T-helper 2 cell (primary cell): Measurements from ENCODE around the gene KCNQ1.
A peak's percentile ranks its signal among the peaks of the same experiment; 100 is the strongest.

Source experiments
- DNase-seq, 5 experiments: peaks; one replicate each; pipeline versions ENCODE4 v3.0.0 to v3.0.0-alpha.2; 2012 to 2022

The KCNQ1 gene

GRCh38 chr11:2800655-2801531 lies 356.1 kb downstream of the KCNQ1 start:
- DNase-seq, result no peak

- DNase-seq, result peak in 2 of 5 experiments; percentile 1 to 2
These were observed 357.0 kb downstream of the KCNQ1 start for GRCh38 chr11:2801711-2802388.

- peak in 2 of 5 experiments; percentile 2 to 4 for DNase-seq
These were observed 357.8 kb downstream of the KCNQ1 start for GRCh38 chr11:2802389-2803185.

- DNase-seq, result peak in 2 of 5 experiments; percentile 2 to 5
These were observed 358.6 kb downstream of the KCNQ1 start for GRCh38 chr11:2803186-2804091.

GRCh38 chr11:2804189-2804588 lies 359.4 kb downstream of the KCNQ1 start:
- peak in 1 of 5 experiments; percentile 6 for DNase-seq

GRCh38 chr11:2804701-2805387 lies 360.0 kb downstream of the KCNQ1 start:
- peak in 2 of 5 experiments; percentile 1 to 4 for DNase-seq

GRCh38 chr11:2805388-2806056 lies 360.7 kb downstream of the KCNQ1 start:
- DNase-seq, result no peak

DNA sequence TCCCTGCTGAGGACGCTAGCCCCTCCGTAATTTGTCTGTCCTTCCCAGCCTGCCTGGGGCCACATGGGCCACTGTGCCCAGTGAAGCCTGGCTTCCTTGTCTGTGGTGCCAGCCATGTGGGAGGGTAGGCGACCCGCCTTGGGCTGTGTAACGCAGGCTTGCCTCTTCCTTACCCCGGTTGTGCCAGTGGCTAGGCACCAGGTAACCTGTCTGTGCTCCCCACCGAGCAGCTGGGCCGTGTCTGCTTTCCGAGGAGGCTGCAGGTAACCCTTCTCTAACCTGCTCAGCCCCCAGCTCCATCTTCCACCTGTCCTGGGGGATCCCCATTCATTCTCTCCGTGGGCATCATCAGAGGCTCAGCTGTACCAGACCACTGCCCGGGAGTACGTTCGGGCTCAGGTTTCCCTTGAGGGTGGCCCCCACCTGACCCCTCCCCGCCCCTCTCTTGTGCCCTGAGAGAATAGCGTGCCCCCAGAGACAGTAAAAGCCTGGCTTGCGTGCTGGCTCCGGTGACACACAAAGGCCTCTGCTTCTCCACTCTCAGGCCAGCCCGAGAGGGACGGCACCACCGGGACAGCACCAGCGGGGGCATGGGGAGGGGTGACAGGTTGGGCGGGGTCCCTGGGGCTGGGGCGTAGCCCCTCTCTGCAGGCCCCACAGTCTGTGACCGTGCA lies 361.7 kb downstream of the KCNQ1 start:
- DNase-seq, result peak in 2 of 5 experiments; percentile 1 to 4

DNA sequence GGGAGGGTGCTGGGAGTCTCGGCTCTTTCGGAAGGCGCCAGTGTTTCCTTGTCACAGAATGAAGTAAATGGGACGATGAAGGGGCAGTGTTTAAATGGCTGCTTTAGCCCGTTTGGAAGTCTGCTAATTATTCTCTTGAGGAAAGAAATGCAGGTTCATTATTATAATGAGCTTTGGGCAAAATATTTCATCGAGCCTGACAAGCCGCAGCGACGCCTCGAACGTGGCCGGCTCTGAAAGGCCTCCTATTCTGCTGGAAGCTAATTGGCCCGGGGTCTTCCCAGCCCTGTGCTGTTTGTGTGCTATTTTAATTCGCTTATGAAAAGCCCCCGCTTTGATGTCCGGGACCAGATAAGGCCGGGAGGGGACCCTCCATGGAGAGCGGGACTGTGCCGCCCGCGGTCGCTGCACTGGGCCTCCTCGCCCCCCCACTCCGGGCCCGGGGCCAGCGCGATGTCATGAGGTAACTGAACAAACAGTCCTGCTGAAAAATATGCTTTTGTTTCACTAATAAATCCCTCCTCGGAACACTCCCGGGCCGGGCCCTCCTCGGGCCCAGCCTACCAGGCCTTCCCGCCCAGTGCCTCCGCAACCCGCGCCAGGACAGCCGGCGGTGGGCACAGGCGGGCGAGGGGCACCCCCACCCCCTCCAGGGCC lies 362.3 kb downstream of the KCNQ1 start:
- peak in 1 of 5 experiments; percentile 2 for DNase-seq

DNA sequence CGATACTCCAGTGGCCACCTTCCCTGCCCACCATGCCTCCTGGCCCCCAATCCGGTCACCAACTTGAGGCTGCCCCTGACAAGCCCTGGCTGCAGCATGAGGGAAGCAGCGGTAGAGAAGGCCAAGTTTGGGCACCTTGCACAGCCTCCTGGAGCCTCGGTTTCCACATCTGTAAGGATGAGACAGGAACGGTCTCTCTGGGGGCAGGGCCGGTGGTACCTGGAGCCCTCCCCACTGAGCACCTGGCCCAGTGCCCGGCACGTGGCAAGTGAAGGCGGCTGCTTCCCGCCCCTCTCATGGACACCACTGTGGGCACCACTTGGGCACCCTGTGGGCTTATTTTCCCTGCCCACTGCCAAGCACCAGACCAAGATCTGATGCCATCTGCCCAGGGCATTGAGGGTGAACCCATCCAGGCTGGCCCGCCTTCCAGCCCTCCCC lies 363.0 kb downstream of the KCNQ1 start:
- DNase-seq, result peak in 1 of 5 experiments; percentile 1

GRCh38 chr11:2808850-2809846 lies 364.3 kb downstream of the KCNQ1 start:
- no peak for DNase-seq

- no peak for DNase-seq
These were observed 365.0 kb downstream of the KCNQ1 start for GRCh38 chr11:2809854-2810253.

GRCh38 chr11:2810411-2811205 lies 365.8 kb downstream of the KCNQ1 start:
- no peak for DNase-seq

DNA sequence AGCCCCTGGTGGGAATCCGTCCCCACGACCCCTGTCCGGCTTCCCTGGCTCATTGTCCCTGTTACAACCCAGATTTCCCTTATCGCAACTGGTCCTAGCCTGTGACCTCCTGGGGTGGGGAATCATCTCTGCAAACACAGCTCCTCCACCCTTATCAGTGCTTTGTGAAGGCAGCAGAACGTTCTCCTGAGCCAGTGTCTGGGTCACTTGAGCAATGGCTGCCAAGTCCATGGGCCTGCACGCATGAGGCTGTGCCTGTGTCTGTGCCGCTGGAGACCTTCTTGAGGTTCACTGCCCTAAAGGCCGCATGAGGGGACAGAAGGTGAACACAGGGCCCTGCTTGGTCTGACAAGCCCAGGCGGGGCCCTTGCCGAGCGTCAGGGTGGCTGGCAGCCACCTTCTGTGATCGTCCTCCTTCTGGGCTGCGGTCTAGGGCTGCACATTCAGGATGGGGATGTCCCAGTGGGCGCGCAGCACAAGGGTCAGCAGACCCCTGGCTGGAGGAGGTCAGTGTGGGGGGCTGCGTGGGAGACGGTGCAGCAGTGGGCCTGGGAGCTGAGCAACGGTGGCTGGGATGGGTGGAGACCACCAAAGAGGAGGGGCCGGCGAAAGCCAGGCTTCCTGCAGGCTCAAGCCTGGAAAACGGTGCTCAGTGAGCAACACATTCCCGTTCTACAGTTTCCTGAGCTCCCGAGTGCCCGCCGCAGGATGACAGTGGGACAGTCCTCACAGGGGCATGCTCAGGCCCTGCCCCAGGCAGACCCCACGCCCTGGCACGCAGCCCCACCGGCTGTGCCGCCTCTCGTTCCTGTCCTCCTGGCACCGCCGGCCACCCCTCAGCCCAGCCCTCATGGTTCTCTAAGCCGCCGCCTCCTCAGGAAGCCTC lies 366.6 kb downstream of the KCNQ1 start:
- no peak for DNase-seq

GRCh38 chr11:2812371-2812991 lies 367.7 kb downstream of the KCNQ1 start:
- no peak for DNase-seq
